Activated naive CD8-positive, alpha-beta T cell (primary cell): ENCODE measurements around the gene CTDSP2.
"Not testable (repeated sequence)": the region's sequence is repeated elsewhere in the genome, so short reads cannot be mapped to it uniquely, and the experiment has no call there.

Experiments
- H3K27ac Mint-ChIP-seq: one replicate; pipeline ENCODE4 v1.8.0; 2021; ENCODE audit warnings: mixed read lengths
- H3K27me3 Mint-ChIP-seq: one replicate; pipeline ENCODE4 v1.8.0; 2021; ENCODE audit warnings: mixed read lengths
- H3K36me3 Mint-ChIP-seq: one replicate; pipeline ENCODE4 v1.8.0; 2021; ENCODE audit warnings: mixed read lengths
- H3K4me1 Mint-ChIP-seq: one replicate; pipeline ENCODE4 v1.8.0; 2021; ENCODE audit warnings: low read depth, mixed read lengths
- H3K4me3 Mint-ChIP-seq: one replicate; pipeline ENCODE4 v1.8.0; 2021; ENCODE audit warnings: mild to moderate bottlenecking, mixed read lengths
- H3K9me3 Mint-ChIP-seq: one replicate; pipeline ENCODE4 v1.8.0; 2021; ENCODE audit warnings: low read depth, mixed read lengths

Gene CTDSP2

GRCh38 chr12:57781801-57782200 lies 64.7 kb downstream of the CTDSP2 start:
- peaks cover 4% of the 10 kb centered on the region for H3K36me3 Mint-ChIP-seq
- peak overlapping the region; percentile 99 for H3K4me3 Mint-ChIP-seq
- H3K27ac Mint-ChIP-seq: peak overlapping the region; percentile 99
- H3K9me3 Mint-ChIP-seq: no peaks in the 10 kb centered on the region
- H3K4me1 Mint-ChIP-seq: peaks cover 38% of the 10 kb centered on the region
- H3K27me3 Mint-ChIP-seq: no peaks in the 10 kb centered on the region

GRCh38 chr12:57781244-57781643 lies 65.3 kb downstream of the CTDSP2 start:
- peaks cover 4% of the 10 kb centered on the region for H3K36me3 Mint-ChIP-seq
- H3K27me3 Mint-ChIP-seq: no peaks in the 10 kb centered on the region
- peaks cover 38% of the 10 kb centered on the region for H3K4me1 Mint-ChIP-seq
- peak overlapping the region; percentile 99 for H3K27ac Mint-ChIP-seq
- H3K9me3 Mint-ChIP-seq: no peaks in the 10 kb centered on the region
- no peak overlapping the region for H3K4me3 Mint-ChIP-seq

GRCh38 chr12:57780284-57780897 lies 66.1 kb downstream of the CTDSP2 start:
- Mint-ChIP-seq H3K4me1 (peaks cover 37% of the 10 kb centered on the region), H3K27ac (peak overlapping the region; percentile 64), H3K36me3 (peaks cover 4% of the 10 kb centered on the region), H3K27me3 (no peaks in the 10 kb centered on the region), H3K9me3 (no peaks in the 10 kb centered on the region), H3K4me3 (no peak overlapping the region)

GRCh38 chr12:57779736-57780135 lies 66.8 kb downstream of the CTDSP2 start:
- H3K27ac Mint-ChIP-seq: no peak overlapping the region
- H3K27me3 Mint-ChIP-seq: no peaks in the 10 kb centered on the region
- peaks cover 4% of the 10 kb centered on the region for H3K36me3 Mint-ChIP-seq
- H3K4me3 Mint-ChIP-seq: no peak overlapping the region
- H3K4me1 Mint-ChIP-seq: peaks cover 37% of the 10 kb centered on the region
- no peaks in the 10 kb centered on the region for H3K9me3 Mint-ChIP-seq

- H3K4me3 Mint-ChIP-seq: no peak overlapping the region
- H3K36me3 Mint-ChIP-seq: peaks cover 2% of the 10 kb centered on the region
- peaks cover 33% of the 10 kb centered on the region for H3K4me1 Mint-ChIP-seq
- no peaks in the 10 kb centered on the region for H3K9me3 Mint-ChIP-seq
- H3K27ac Mint-ChIP-seq: no peak overlapping the region
- H3K27me3 Mint-ChIP-seq: no peaks in the 10 kb centered on the region
Observed at GRCh38 chr12:57777911-57778310, 68.6 kb downstream of the CTDSP2 start.

GRCh38 chr12:57777367-57777766 lies 69.2 kb downstream of the CTDSP2 start:
- no peak overlapping the region for H3K4me3 Mint-ChIP-seq
- H3K36me3 Mint-ChIP-seq: peaks cover 2% of the 10 kb centered on the region
- H3K9me3 Mint-ChIP-seq: no peaks in the 10 kb centered on the region
- H3K27ac Mint-ChIP-seq: no peak overlapping the region
- no peaks in the 10 kb centered on the region for H3K27me3 Mint-ChIP-seq
- peaks cover 29% of the 10 kb centered on the region for H3K4me1 Mint-ChIP-seq

- no peaks in the 10 kb centered on the region for H3K9me3 Mint-ChIP-seq
- H3K27ac Mint-ChIP-seq: no peak overlapping the region
- H3K4me3 Mint-ChIP-seq: no peak overlapping the region
- peaks cover 2% of the 10 kb centered on the region for H3K36me3 Mint-ChIP-seq
- H3K4me1 Mint-ChIP-seq: peaks cover 23% of the 10 kb centered on the region
- no peaks in the 10 kb centered on the region for H3K27me3 Mint-ChIP-seq
Observed at GRCh38 chr12:57776247-57776587, 70.3 kb downstream of the CTDSP2 start.

GRCh38 chr12:57775563-57776246 lies 70.8 kb downstream of the CTDSP2 start:
- H3K4me3 Mint-ChIP-seq: no peak overlapping the region
- peaks cover 2% of the 10 kb centered on the region for H3K36me3 Mint-ChIP-seq

GRCh38 chr12:57775044-57775443 lies 71.5 kb downstream of the CTDSP2 start:
- Mint-ChIP-seq H3K9me3 (no peaks in the 10 kb centered on the region), H3K27ac (no peak overlapping the region), H3K36me3 (peaks cover 6% of the 10 kb centered on the region), H3K4me3 (no peak overlapping the region), H3K4me1 (peaks cover 20% of the 10 kb centered on the region), H3K27me3 (no peaks in the 10 kb centered on the region)

More at GRCh38 chr12:57775563-57776246, 70.8 kb downstream of the CTDSP2 start:
- no peak overlapping the region for H3K27ac Mint-ChIP-seq
- no peaks in the 10 kb centered on the region for H3K9me3 Mint-ChIP-seq
- H3K4me1 Mint-ChIP-seq: peaks cover 21% of the 10 kb centered on the region
- H3K27me3 Mint-ChIP-seq: no peaks in the 10 kb centered on the region

- H3K27ac Mint-ChIP-seq, H3K36me3 Mint-ChIP-seq, H3K9me3 Mint-ChIP-seq, H3K4me3 Mint-ChIP-seq, H3K27me3 Mint-ChIP-seq: not testable (repeated sequence)
- H3K4me1 Mint-ChIP-seq: peaks cover 21% of the 10 kb centered on the region
Observed at GRCh38 chr12:57774634-57775033, 71.9 kb downstream of the CTDSP2 start.

- H3K27ac Mint-ChIP-seq: peak within 1 kb of the TSS; percentile 100
- H3K9me3 Mint-ChIP-seq: no peaks in the 10 kb centered on the region
- H3K27me3 Mint-ChIP-seq: no peaks in the 10 kb centered on the region
- peak within 1 kb of the TSS; percentile 99 for H3K4me3 Mint-ChIP-seq
- peaks cover 20% of the 10 kb centered on the region for H3K4me1 Mint-ChIP-seq
- peaks cover 7% of the 10 kb centered on the region for H3K36me3 Mint-ChIP-seq
Observed at GRCh38 chr12:57772429-57773322, 73.9 kb downstream of the CTDSP2 start, which contains the start of gene EEF1AKMT3. EEF1AKMT3 (plus strand) TSS chr12:57772614; CDS start chr12:57772725, 111 bp downstream.

GRCh38 chr12:57771873-57772428 lies 74.6 kb downstream of the CTDSP2 start, which contains the start of gene METTL1:
METTL1 (minus strand) TSS chr12:57772105; CDS start chr12:57772083, 22 bp downstream.
- peak within 1 kb of the TSS; percentile 100 for H3K27ac Mint-ChIP-seq
- no peaks in the 10 kb centered on the region for H3K9me3 Mint-ChIP-seq
- peaks cover 7% of the 10 kb centered on the region for H3K36me3 Mint-ChIP-seq
- H3K4me1 Mint-ChIP-seq: peaks cover 21% of the 10 kb centered on the region
- no peaks in the 10 kb centered on the region for H3K27me3 Mint-ChIP-seq
- H3K4me3 Mint-ChIP-seq: peak within 1 kb of the TSS; percentile 99

- Mint-ChIP-seq H3K36me3 (peaks cover 7% of the 10 kb centered on the region), H3K27ac (peak overlapping the region; percentile 100), H3K4me3 (peak overlapping the region; percentile 99), H3K9me3 (no peaks in the 10 kb centered on the region), H3K27me3 (no peaks in the 10 kb centered on the region), H3K4me1 (peaks cover 27% of the 10 kb centered on the region)
Observed at GRCh38 chr12:57771236-57771872, 75.2 kb downstream of the CTDSP2 start.

GRCh38 chr12:57770734-57771133 lies 75.8 kb downstream of the CTDSP2 start:
- Mint-ChIP-seq H3K36me3 (peaks cover 7% of the 10 kb centered on the region), H3K9me3 (no peaks in the 10 kb centered on the region), H3K27ac (peak overlapping the region; percentile 58), H3K27me3 (no peaks in the 10 kb centered on the region), H3K4me3 (peak overlapping the region; percentile 99), H3K4me1 (peaks cover 30% of the 10 kb centered on the region)
